Pulmonary artery endothelial cell (primary cell): ENCODE data around the gene ZNF316. TPM values are rescaled to one million over a fixed set of nuclear protein-coding genes. Genes with fewer than 3 reads are reported as not detected.
"Not testable (repeated sequence)": the region's sequence is repeated elsewhere in the genome, so short reads cannot be mapped to it uniquely, and the experiment has no call there.

Experiments
- DNase-seq: peaks from one replicate; pipeline ENCODE4 v3.0.0-alpha.2; 2011; ENCODE audit warnings: low read depth, low spot score
- total RNA-seq: library from RNA; depleted of rRNA; stranded (reverse); fragments of >200 nt; gene quantifications from 2 replicates; pipeline ENCODE4 v1.2.3, GENCODE V29; 2014

The ZNF316 gene
- total RNA-seq, 1 donor from 2014 or later: 10.7 TPM

DNA sequence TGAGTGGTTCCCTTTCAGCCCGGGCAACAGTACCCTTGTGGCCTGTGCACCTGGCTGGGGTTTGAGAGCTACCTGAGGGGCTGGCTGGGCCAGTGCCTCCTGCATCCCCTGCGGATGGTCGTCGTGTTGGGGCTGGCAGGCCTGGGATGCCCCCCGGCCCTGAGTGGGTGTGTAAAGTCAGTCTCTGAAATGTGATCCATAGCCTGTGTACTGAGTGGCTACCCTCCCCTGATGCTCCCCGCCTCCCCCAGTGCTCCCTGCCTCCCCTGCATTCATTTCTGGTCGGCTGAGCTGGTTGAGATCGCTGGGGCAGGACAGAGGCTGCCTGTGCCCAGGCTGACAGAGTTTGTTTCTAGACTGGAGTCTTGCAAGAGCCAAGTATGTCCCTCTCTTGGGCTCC, 9.3 kb downstream of the ZNF316 start:
- DNase-seq: no peak

DNA sequence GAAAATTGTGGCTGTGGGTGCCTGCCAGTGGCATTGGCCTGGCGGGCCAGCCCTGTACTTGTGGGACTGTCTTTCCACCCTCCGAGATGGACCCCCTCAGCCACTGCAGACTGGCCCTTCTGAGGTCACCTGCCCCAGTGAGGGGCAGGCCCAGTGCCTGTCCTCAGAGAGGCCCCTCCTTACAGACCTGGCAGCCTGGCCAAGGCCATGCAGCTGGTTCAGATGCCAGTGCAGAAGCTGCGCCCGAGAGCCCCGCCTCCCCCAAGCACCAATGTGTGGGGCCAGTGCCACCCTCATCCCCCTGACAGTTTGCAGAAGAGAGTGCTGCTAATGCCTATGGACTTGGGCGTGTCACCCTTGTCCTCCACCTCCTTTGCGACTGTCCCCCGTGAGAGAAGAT, 10.0 kb downstream of the ZNF316 start:
- no peak for DNase-seq

DNA sequence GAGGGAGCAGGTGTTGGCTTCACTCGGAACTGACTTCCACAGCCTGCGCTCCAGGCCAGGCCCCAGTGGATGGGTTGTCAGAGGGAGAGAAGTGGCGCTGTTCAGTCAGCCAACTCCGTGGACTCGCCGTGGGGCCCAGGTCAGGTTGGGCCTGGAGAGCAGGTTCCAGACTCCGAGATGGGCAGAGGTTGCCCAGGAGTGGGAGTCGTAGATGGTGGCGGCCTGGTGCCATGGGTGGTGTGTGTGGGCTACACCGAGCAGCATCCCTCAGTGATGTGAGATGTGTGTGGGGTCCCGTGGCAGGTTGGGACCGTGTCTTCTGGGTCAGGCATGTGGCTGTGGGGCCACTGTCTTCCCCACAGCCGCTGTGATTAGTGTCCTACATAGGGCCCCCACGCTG, 10.4 kb downstream of the ZNF316 start:
- DNase-seq: no peak

DNA sequence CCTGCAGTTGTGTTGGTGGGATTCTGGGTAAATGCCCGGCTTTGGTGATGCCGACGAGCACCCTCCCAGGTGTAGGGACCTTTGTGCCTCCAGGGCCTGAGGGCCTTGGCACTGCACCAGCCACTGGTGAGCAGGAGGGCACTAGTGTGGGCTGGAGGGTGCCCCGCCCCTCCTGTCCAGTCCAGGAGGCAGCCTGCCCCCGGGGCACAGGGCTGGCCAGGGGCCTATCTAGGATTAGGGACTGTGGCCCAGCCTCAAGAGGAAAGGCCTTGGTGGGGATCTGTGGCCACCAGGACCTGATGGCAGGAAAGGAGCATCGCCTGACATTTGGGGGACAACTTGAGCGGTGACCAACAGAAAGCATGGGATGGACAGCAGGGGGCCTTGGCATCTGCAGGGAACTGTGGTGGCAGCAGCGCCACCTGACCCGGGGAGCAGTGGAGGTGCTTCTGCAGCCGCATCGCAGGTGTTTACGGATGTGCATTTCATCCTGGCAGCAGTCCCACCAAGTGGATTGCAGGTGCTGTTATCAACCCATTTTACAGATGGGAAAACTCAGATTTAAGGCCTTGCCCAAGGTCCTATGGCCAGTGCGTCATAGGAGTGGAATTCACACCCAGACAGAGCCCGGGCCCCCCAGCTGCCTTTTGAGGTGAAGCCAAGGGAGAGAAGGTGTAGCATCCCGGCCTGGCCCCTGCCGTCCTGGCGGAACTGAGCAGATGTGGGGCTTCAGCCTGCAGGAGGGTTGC, 11.1 kb downstream of the ZNF316 start:
- no peak for DNase-seq

DNA sequence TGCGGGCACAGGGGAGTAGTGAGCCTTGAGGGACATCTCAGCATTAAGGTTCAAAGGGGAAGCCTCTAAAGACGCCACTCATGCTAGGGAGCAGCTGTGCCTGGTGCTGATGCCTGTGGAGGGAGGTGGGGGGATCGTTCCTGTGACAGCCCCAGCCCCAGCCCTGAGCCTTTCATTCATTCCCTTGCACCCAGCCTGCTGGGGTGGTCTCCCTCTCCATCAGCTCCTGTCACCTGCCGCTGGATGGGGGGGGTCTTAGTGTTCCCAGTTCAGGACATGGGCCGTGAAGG, 11.6 kb downstream of the ZNF316 start:
- DNase-seq: no peak

DNA sequence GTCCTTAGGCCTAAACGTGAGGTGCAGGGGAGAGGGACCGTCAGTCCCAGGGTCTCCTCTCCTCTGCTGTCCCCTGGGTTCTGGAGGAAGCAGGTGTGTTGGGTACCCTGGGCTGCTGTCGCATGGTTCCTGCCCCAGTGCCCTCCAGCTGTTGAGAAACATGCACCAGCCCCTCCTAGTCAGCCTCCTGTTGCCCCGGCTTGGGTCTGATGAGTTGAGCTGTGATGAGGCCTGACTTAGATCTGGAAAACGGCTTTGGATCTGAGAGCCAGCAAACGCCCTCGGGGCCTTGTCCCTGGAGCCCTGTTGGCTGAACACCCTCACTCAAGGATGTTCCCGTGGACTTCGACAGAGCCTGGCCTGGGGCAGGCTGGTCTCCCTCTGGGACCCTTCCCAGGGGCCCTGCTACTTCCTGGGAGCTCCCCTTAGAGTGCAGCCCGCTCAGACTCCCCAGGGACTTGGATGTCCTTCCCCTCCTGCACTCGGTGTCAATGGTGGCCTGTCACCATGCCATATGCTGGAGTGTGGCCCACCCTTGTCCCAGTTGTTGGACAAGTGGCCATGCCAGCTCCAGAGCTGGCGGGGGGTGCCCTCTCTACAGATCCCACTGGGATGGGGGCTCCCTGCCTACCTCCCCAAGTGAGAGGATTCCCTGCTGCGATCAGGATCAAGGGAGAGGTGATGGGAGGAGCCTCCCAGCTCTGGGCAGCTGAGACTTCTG, 12.3 kb downstream of the ZNF316 start:
- no peak for DNase-seq

DNA sequence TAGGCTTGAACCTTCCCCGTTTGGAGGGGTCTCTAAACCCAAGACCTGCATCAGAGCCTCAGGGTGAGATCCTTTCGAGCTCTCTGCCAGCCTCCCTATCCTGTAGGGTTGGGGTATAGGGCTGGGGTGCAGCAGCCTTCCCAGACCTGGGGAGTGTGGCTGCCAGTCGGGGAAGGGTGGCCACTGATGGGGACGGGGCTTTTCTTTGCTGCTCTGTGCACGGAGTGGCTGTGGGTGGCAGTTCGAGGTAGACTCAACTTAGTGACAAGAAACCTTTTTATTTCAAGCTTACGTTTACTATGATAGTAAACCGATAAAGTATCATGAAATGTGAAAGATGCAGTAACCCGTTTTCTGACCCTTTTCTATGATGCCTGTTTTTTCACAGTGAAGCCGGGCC, 13.0 kb downstream of the ZNF316 start:
- no peak for DNase-seq

DNA sequence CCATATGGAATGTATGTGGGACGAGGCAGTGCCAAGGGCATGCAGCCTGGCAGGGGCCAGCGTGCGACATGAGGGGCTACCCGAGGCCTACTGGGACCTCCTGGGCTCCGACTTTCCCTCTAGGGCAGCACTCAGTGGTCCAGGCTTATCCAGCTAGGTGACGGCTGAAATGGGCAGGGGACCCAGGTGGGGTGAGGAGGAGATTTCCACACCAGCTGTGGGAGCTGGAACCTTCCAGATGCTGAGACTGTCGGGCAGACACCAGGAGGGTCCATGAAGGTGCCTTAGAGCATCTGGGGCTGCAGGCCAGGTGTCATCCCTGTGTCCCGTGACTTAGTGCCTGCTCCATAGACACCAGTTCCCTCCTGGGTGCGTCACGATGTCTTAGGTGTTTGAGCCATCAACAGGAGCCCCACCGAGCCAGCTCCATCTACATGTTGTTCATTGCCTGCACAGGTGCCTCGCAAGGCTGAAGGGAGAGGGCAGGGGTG, 13.4 kb downstream of the ZNF316 start:
- DNase-seq: no peak

DNA sequence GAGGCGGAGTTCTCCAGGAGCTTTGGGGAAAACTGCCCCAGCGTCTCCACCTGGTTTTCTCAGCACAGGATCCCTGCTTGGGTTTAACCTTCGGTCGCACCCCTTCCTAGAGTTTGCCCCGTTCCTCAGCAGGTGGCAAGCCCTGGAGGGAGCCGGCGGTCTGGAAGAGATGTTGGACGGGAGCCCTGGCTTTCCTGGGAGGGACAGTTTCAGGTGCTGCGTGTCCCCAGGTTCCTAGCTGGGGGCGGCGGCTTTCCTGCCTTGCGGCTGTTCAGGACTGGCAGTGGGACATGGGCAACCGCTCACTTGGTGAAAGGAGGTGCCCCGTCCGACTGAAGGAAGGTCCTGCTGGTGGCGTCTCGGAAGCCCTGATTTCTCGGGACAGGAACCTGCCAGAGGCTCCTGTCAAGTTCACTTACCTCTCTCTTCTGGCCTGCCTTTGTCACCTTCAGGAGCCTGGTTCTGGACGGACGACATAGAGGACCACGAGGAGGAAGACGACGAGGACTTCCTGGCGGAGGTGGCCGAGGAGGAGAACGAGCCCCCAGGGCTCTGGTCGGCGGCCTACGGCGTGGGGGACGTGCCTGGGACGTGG, 14.8 kb downstream of the ZNF316 start:
- no peak for DNase-seq

DNA sequence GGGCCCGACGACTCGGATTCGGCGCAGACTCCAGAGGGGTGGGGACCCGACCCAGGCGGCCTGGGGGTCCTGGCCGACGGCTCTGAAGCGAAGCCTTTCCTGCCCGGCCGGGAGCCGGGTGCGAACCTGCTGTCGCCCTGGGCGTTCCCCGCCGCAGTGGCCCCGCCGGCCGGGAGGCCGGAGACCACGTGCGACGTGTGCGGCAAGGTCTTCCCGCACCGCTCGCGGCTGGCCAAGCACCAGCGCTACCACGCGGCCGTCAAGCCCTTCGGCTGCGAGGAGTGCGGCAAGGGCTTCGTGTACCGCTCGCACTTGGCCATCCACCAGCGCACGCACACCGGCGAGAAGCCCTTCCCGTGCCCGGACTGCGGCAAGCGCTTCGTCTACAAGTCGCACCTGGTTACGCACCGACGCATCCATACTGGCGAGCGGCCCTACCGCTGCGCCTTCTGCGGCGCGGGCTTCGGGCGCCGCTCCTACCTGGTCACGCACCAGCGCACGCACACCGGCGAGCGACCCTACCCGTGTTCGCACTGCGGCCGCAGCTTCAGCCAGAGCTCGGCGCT, 15.4 kb downstream of the ZNF316 start:
- DNase-seq: no peak

DNA sequence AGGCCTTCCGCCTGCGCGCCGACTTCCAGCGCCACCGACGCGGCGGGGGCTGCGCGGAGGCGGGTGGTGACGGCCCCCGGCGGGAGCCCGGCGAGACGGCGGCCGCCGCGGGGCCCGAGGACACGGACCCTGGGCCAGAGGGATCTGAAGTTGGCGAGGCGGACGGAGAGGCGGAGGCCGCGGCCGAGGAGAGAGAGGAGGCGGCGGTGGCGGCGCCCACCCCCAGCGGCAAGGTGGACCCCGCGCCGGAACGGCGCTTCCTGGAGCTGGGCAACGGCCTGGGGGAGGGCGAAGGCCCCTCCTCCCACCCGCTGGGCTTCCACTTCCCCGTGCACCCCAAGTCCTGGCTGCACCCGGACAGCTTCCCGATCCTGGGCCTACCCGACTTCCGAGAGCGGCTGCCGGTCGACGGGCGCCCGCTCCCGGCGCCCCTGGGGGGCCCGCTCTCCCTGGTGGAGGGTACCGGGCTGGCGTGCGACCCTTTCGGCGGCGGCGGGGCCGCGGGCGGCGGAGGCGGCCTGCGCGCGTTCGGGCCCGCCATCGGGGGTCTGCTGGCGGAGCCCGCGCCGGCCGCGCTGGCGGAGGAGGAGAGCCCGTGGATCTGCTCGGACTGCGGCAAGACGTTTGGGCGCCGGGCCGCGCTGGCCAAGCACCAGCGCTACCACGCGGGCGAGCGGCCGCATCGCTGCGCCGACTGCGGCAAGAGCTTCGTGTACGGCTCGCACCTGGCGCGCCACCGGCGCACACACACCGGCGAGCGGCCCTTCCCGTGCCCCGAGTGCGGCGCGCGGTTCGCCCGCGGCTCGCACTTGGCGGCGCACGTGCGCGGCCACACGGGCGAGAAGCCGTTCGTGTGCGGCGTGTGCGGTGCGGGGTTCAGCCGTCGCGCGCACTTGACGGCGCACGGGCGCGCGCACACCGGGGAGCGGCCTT, 16.2 kb downstream of the ZNF316 start:
- no peak for DNase-seq

DNA sequence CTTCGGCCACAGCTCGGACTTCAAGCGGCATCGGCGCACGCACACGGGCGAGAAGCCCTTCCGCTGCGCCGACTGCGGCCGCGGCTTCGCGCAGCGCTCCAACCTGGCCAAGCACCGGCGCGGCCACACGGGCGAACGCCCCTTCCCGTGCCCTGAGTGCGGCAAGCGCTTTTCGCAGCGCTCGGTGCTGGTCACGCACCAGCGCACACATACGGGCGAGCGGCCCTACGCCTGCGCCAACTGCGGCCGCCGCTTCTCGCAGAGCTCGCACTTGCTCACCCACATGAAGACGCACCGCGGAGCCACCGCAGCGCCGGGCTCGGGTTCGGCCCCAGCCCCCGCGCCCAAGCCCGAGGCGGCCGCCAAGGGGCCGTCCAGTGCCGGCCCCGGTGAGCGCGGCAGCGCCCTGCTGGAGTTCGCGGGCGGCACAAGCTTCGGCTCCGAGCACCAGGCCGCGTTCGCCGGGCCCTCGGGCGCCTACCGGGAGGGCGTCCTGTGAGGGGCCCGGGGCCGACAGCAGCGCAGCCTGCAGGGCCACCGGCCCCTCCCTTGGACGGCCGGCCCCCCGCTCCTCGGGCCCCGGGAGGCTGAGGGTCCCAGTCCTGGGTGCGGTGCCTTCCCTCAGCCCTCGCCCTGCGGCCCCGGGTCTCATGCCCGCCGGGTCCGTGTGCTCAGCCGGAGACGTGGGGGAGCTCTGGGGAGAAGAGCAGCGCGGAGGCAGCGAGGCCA, 17.2 kb downstream of the ZNF316 start:
- no peak for DNase-seq

DNA sequence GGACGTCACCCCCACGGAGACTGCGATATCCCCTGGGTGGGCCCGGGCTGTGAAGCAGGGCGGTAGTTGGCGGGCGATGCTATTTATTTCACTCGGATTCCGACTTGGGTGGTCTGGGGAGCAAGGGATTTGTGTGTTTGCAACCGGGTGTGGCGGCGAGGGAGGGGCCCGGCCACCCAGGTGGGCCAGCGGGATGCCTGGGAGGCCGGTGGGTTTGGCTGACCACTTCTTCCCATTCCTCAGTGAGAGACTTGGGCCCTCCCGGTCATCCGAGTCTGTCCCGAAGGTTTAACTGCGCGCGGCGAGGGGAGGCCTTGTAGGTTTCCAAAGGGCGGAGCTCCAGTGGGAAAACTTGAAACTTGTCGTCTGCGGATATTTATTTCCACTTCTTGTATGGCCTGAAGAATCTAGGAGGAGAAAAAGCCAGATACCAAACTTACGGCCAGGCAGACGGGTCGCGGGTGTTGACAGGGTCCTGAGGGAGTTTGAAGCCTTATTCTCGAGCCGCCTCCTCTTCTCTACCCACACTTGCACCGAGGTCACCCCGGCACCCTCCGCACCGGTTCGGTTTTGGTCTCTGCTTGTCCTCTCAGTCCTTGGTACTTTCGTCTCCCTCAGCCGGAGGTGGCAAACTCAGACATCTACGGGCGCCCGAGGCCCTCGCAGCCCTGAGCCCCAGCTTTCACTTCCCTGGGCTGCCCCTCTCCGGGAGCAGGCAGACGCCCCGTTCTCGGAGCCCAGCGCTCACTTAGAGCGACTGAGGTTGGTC, 17.9 kb downstream of the ZNF316 start:
- DNase-seq: no peak

DNA sequence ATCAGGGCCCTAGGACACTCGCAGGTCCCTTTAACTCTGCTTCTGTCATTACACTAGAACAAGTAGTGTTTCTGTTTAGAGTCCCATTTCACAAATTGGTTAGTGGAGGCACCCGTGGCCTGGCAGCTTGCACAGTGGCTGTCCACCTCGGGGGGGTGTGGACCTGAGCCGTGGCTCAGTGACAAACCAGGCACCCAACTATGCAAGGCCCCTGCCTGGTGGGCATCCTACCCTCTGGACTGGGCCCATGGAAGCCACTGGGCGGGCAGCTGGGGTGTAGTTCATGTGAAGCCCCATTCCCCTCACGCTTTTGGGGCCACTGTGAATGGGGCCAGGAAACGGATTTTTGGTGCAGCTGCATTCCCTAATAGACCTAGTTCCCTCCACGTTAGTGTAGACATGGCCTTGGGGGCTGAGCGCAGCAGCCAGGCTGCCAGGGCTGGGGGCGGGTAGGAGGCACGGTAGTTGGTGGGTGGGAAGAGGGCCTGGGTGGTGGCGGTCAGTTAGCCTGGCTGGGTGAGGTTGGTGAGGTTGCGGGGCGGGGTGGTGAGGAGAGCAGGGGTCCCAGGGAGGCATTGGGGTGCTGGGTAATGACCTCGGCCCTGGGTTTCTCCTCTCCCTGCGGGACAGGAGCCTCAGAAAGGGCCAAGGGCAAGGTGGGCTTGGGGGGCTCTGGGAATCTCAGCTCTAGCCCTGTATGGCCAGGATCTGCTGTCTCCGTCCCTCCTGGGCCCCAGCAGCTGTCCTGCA, 18.7 kb downstream of the ZNF316 start:
- DNase-seq: no peak

DNA sequence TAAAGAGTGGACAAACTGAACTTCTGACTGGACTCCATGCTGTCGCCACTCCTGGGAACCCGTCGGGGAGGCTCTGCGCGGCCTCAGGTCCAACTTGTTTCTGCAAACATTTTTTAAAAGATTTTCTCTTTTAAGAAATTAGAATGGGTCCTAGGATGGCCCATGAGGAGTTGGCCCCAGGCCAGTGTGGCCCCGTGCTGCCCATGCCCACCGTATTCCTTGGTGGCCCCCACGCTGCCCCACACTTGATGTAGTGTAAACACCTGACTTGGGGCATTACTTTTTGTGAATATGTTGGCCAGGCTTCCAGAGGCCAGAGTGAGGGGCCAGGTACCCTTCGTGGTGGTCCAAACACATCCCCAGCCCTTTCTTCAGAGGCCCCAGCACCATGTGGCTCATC, 19.3 kb downstream of the ZNF316 start:
- no peak for DNase-seq

DNA sequence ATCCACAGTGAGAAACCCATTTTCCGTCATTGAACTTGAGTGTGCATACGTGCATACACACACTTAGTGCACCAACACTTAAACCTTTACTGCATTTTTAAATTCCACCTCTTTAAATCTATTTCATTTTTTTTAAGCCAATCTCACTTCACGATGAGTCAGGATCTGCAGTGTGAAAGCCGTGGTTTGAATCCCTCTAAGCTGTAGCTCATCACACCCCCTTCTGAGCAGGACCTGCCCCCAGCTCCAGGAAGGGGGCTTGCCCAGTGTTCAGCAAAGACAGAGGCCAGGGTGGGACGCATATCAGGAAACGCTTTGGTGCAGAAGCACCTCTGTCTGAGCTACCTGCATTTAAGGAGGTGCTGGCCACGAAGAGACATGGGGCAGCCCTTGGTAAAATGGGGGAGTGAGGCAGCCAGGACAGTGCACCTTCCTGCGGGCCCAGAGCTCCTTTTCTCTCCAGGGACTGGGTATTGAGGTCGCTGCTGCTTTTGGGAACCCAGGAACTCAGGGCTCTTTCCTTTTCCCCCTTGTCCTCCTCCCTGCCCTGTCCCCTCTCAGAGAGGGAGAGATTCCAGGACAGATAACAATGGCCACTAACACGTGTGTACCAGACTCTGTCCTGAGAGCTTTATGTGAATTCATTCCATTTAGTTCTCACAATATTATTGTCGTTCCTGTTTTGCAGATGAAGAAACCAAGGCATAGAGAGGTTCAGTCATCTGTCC, 21.7 kb downstream of the ZNF316 start:
- DNase-seq: no peak

DNA sequence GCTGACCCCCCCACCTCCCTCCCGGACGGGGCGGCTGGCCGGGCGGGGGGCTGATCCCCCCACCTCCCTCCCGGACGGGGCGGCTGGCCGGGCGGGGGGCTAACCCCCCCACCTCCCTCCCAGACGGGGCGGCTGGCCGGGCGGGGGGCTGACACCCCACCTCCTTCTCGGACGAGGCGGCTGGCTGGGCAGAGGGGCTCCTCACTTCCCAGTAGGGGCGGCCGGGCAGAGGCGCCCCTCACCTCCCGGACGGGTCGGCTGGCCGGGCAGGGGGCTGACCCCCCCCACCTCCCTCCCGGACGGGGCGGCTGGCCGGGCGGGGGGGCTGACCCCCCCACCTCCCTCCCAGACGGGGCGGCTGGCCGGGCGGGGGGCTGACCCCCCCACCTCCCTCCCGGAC, 33.7 kb downstream of the ZNF316 start:
- not testable (repeated sequence) for DNase-seq

DNA sequence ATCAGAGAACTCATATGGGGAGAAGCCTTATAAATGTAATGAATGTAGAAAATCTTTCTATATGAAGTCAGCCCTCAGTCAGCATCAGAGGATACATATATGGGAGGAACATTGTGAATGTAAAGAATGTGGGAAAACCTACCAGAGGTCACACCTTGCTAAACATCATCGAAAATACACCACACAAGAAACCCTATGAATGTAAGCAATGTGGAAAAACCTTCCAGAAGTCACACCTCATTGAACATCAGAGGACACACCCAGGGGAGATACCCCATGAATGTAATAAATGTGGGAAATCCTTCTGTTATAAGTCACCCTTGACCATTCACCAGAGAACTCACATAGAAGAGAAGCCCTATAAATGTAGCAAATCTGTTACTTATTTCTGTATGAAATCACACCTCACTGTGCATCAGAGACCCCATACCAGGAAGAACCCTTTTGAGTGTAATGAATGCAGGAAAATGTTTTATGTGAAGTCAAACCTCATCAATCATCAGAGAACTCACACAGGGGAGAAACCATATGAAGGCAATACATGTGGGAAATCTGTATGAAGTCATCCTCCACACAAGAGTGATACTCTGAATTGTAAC, 38.8 kb downstream of the ZNF316 start:
- no peak for DNase-seq
